GM12878 (cell line): ENCODE measurements around the gene LMX1A.

Source experiments
- BMI1 ChIP-seq: fragments of 450-650 bp; IDR thresholded peaks from 2 replicates; pipeline ENCODE4 v1.6.1; 2016; ENCODE audit warnings: mild to moderate bottlenecking, moderate library complexity, borderline replicate concordance
- BRCA1 ChIP-seq: IDR thresholded peaks from 2 replicates; pipeline ENCODE4 v1.6.1; 2011; ENCODE audit warnings: low read depth, low read length, improper control_type of control experiment
- CEBPB ChIP-seq, 2 experiments: fragments of 150-350 bp in 1 of 2; IDR thresholded peaks; 2 replicates each; pipeline ENCODE4 v1.6.1; 2012 to 2014; ENCODE audit warnings: low read depth in 2 of 2, low read length in 2 of 2, borderline replicate concordance in 1 of 2, inconsistent platforms in 1 of 2
- EP300 ChIP-seq, 2 experiments: fragments of 150-350 bp in 1 of 2; IDR thresholded peaks; 2 replicates each; pipeline ENCODE4 v1.6.1; 2011 to 2012; ENCODE audit warnings: low read depth in 2 of 2, low read length in 2 of 2, borderline replicate concordance in 1 of 2, improper control_type of control experiment in 1 of 2, inconsistent platforms in 1 of 2; ENCODE audit not compliant: control insufficient read depth in 1 of 2
- KDM1A ChIP-seq: fragments of 200-600 bp; sonication (generic); IDR thresholded peaks from 2 replicates; pipeline ENCODE4 v1.6.1; 2016; ENCODE audit warnings: borderline replicate concordance
- POLR2A ChIP-seq: IDR thresholded peaks from 2 replicates; pipeline ENCODE4 v1.6.1; 2011; ENCODE audit warnings: low read depth, mild to moderate bottlenecking, low read length
- RAD21 ChIP-seq: IDR thresholded peaks from 2 replicates; pipeline ENCODE4 v1.6.1; 2011; ENCODE audit warnings: mild to moderate bottlenecking, low read depth, low read length, moderate library complexity; ENCODE audit not compliant: insufficient read depth
- RAD51 ChIP-seq: fragments of 450-650 bp; IDR thresholded peaks from 2 replicates; pipeline ENCODE4 v1.6.1; 2016; ENCODE audit warnings: moderate library complexity, mild to moderate bottlenecking, inconsistent platforms
- RCOR1 ChIP-seq: conservative IDR thresholded peaks from 2 replicates; pipeline ENCODE4 v1.6.1; 2012; ENCODE audit warnings: low read depth, low read length, improper control_type of control experiment
- TBL1XR1 ChIP-seq: IDR thresholded peaks from 2 replicates; pipeline ENCODE4 v1.6.1; 2012; ENCODE audit warnings: low read depth, low read length, improper control_type of control experiment
- TF ChIP-seq, protein P1 (sequence below): fragments of 450-650 bp; IDR thresholded peaks from 2 replicates; pipeline ENCODE4 v1.6.1; 2016; ENCODE audit warnings: mild to moderate bottlenecking
- TF ChIP-seq, protein P2 (sequence below): fragments of 450-650 bp; IDR thresholded peaks from 2 replicates; pipeline ENCODE4 v1.6.1; 2017; ENCODE audit warnings: mild to moderate bottlenecking, moderate library complexity

DNA sequence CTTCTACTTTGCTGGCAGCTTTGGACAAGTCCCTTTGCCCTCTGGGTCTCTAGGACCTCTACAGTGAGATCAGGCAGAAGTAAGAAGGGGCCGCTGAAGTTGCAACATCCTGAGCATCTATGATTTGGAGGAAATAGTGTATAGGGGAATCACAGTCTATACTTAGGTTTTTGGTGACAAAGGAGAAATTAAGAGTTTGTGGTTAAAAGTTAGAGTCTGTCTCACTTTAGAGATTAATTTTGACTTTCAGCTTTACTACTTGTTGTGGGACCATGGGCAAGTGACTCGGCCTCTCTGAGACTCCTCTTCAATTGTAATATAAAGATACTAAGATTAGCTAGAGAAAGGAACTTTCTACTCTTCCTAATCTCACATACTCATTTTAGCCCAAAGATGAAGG, 33.1 kb upstream of the LMX1A start:
- TF ChIP-seq EP300 (IDR thresholded peaks at IDR 0.05; ENCODE audit: borderline replicate concordance in 1 of 2, control insufficient read depth in 1 of 2, low read depth in 2 of 2, low read length in 2 of 2) (no peak), RAD21 (no peak), TBL1XR1 (no peak), BRCA1 (no peak), POLR2A (no peak), RAD51 (no peak), RCOR1 (no peak), CEBPB (IDR thresholded peaks at IDR 0.05; ENCODE audit: borderline replicate concordance in 1 of 2, low read depth in 2 of 2, low read length in 2 of 2) (no peak), BMI1 (no peak), KDM1A (no peak)
- TF ChIP-seq, protein P1, sequence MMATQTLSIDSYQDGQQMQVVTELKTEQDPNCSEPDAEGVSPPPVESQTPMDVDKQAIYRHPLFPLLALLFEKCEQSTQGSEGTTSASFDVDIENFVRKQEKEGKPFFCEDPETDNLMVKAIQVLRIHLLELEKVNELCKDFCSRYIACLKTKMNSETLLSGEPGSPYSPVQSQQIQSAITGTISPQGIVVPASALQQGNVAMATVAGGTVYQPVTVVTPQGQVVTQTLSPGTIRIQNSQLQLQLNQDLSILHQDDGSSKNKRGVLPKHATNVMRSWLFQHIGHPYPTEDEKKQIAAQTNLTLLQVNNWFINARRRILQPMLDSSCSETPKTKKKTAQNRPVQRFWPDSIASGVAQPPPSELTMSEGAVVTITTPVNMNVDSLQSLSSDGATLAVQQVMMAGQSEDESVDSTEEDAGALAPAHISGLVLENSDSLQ, result no peak
- TF ChIP-seq, protein P2, sequence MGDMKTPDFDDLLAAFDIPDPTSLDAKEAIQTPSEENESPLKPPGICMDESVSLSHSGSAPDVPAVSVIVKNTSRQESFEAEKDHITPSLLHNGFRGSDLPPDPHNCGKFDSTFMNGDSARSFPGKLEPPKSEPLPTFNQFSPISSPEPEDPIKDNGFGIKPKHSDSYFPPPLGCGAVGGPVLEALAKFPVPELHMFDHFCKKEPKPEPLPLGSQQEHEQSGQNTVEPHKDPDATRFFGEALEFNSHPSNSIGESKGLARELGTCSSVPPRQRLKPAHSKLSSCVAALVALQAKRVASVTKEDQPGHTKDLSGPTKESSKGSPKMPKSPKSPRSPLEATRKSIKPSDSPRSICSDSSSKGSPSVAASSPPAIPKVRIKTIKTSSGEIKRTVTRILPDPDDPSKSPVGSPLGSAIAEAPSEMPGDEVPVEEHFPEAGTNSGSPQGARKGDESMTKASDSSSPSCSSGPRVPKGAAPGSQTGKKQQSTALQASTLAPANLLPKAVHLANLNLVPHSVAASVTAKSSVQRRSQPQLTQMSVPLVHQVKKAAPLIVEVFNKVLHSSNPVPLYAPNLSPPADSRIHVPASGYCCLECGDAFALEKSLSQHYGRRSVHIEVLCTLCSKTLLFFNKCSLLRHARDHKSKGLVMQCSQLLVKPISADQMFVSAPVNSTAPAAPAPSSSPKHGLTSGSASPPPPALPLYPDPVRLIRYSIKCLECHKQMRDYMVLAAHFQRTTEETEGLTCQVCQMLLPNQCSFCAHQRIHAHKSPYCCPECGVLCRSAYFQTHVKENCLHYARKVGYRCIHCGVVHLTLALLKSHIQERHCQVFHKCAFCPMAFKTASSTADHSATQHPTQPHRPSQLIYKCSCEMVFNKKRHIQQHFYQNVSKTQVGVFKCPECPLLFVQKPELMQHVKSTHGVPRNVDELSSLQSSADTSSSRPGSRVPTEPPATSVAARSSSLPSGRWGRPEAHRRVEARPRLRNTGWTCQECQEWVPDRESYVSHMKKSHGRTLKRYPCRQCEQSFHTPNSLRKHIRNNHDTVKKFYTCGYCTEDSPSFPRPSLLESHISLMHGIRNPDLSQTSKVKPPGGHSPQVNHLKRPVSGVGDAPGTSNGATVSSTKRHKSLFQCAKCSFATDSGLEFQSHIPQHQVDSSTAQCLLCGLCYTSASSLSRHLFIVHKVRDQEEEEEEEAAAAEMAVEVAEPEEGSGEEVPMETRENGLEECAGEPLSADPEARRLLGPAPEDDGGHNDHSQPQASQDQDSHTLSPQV, result no peak
